ENCODE results near the gene MCU.
"Not testable (repeated sequence)": the region's sequence is repeated elsewhere in the genome, so short reads cannot be mapped to it uniquely, and the experiment has no call there.

Gene MCU

GRCh38 chr10:72660220-72660619, 31.7 kb upstream of the MCU start:
- no peaks in the 10 kb centered on the region for H3K4me1 ChIP-seq (ENCODE audit: control insufficient read depth, insufficient read depth, low read length, poor library complexity, severe bottlenecking)
- no peak overlapping the region for H3K4me3 ChIP-seq (ENCODE audit: extremely low read depth, insufficient read depth, low read length, poor library complexity, severe bottlenecking)
- H3K27ac ChIP-seq (ENCODE audit: low read depth, low read length, severe bottlenecking), result no peak overlapping the region
- H3K9me3 ChIP-seq (ENCODE audit: control insufficient read depth, low read length), result no peaks in the 10 kb centered on the region
- H3K36me3 ChIP-seq (ENCODE audit: control insufficient read depth, insufficient read depth, low read length), result no peaks in the 10 kb centered on the region

GRCh38 chr10:72661431-72661830, 30.5 kb upstream of the MCU start:
- WGBS, 2 experiments (ENCODE audit: insufficient coverage in 2 of 2), result no CpG with 5 or more reads among the region's 1 CpG
- Histone ChIP-seq H3K4me3 (ENCODE audit: extremely low read depth, insufficient read depth, low read length, poor library complexity, severe bottlenecking) (no peak overlapping the region), H3K4me1 (ENCODE audit: control insufficient read depth, insufficient read depth, low read length, poor library complexity, severe bottlenecking) (no peaks in the 10 kb centered on the region), H3K27ac (ENCODE audit: low read depth, low read length, severe bottlenecking) (no peak overlapping the region), H3K36me3 (ENCODE audit: control insufficient read depth, insufficient read depth, low read length) (no peaks in the 10 kb centered on the region), H3K9me3 (ENCODE audit: control insufficient read depth, low read length) (no peaks in the 10 kb centered on the region)

- no peaks in the 10 kb centered on the region for H3K36me3 ChIP-seq (ENCODE audit: control insufficient read depth, insufficient read depth, low read length)
- H3K4me3 ChIP-seq (ENCODE audit: extremely low read depth, insufficient read depth, low read length, poor library complexity, severe bottlenecking), result no peak overlapping the region
- H3K9me3 ChIP-seq (ENCODE audit: control insufficient read depth, low read length), result no peaks in the 10 kb centered on the region
- H3K27ac ChIP-seq (ENCODE audit: low read depth, low read length, severe bottlenecking), result no peak overlapping the region
- H3K4me1 ChIP-seq (ENCODE audit: control insufficient read depth, insufficient read depth, low read length, poor library complexity, severe bottlenecking), result no peaks in the 10 kb centered on the region
These were observed 28.0 kb upstream of the MCU start for GRCh38 chr10:72663971-72664370.

GRCh38 chr10:72665925-72666324, 26.0 kb upstream of the MCU start:
- H3K27ac ChIP-seq (ENCODE audit: low read depth, low read length, severe bottlenecking), result no peak overlapping the region
- H3K4me1 ChIP-seq (ENCODE audit: control insufficient read depth, insufficient read depth, low read length, poor library complexity, severe bottlenecking), result no peaks in the 10 kb centered on the region
- H3K9me3 ChIP-seq (ENCODE audit: control insufficient read depth, low read length), result no peaks in the 10 kb centered on the region
- no peaks in the 10 kb centered on the region for H3K36me3 ChIP-seq (ENCODE audit: control insufficient read depth, insufficient read depth, low read length)
- WGBS, 2 experiments (ENCODE audit: insufficient coverage in 2 of 2), result 90% methylated on average over 4 of the region's 4 CpGs; no CpG with 5 or more reads in 1 of the 2 experiments
- H3K4me3 ChIP-seq (ENCODE audit: extremely low read depth, insufficient read depth, low read length, poor library complexity, severe bottlenecking), result no peak overlapping the region

DNA sequence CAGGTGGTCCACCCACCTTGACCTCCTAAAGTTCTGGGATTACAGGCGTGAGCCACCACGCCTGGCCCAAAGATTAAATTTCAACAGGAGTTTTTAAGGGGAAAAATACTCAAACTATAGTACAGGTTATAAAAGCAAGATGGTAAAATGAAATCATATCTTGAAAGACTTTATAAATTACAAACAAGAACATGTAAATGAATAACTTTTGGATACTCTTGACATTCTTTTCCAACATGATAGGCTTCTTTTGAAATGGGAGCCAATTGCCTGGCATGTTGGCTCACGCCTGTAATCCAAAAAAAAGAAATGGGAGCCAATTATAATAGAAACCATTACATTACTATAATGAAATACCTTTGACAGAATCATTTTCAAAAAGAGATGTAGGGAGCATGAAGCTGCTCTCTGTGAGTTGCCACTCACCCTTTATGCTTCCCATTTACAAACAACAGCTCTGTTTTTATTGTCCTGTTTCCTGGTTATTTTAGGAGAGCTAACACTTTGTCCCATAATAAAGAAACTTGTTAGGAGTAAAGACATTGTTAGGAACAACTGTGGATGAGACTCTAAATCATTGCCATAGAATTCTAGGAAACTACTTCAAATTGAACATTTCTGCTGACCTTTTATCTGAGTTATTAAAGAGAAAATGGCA, 24.6 kb upstream of the MCU start:
- H3K4me1 ChIP-seq (ENCODE audit: control insufficient read depth, insufficient read depth, low read length, poor library complexity, severe bottlenecking), result no peaks in the 10 kb centered on the region
- H3K9me3 ChIP-seq (ENCODE audit: control insufficient read depth, low read length), result no peaks in the 10 kb centered on the region
- no peak overlapping the region for H3K27ac ChIP-seq (ENCODE audit: low read depth, low read length, severe bottlenecking)
- H3K4me3 ChIP-seq (ENCODE audit: extremely low read depth, insufficient read depth, low read length, poor library complexity, severe bottlenecking), result no peak overlapping the region
- WGBS, 2 experiments (ENCODE audit: insufficient coverage in 2 of 2), result 100% methylated on average over 1 of the region's 3 CpGs; no CpG with 5 or more reads in 1 of the 2 experiments
- no peaks in the 10 kb centered on the region for H3K36me3 ChIP-seq (ENCODE audit: control insufficient read depth, insufficient read depth, low read length)

DNA sequence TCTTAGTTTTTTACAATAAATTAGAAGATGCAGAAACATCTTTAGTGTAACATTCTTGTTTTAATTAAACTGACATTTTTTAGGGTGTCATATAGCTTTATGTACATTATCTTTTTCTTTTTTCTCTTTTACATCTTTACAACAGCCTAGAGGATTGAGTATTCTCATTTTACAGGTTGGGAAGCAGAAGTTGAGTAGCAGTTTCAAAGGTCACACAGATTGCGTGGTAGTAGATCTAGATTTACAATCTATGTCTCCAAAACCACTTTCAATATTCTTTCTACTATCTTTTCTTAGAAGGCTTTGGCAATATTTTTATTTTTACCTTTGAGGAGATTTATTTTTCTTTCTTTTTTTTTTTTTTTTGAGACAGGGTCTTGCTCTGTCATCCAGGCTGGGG, 18.7 kb upstream of the MCU start:
- no CpG with 5 or more reads among the region's 1 CpG for WGBS, 2 experiments (ENCODE audit: insufficient coverage in 2 of 2)
- Histone ChIP-seq H3K27ac (ENCODE audit: low read depth, low read length, severe bottlenecking) (no peak overlapping the region), H3K4me1 (ENCODE audit: control insufficient read depth, insufficient read depth, low read length, poor library complexity, severe bottlenecking) (peaks cover 5% of the 10 kb centered on the region), H3K4me3 (ENCODE audit: extremely low read depth, insufficient read depth, low read length, poor library complexity, severe bottlenecking) (no peak overlapping the region), H3K36me3 (ENCODE audit: control insufficient read depth, insufficient read depth, low read length) (no peaks in the 10 kb centered on the region), H3K9me3 (ENCODE audit: control insufficient read depth, low read length) (no peaks in the 10 kb centered on the region)

- H3K4me3 ChIP-seq (ENCODE audit: extremely low read depth, insufficient read depth, low read length, poor library complexity, severe bottlenecking); H3K4me1 ChIP-seq (ENCODE audit: control insufficient read depth, insufficient read depth, low read length, poor library complexity, severe bottlenecking); H3K27ac ChIP-seq (ENCODE audit: low read depth, low read length, severe bottlenecking); H3K36me3 ChIP-seq (ENCODE audit: control insufficient read depth, insufficient read depth, low read length); H3K9me3 ChIP-seq (ENCODE audit: control insufficient read depth, low read length): not testable (repeated sequence)
- 100% methylated on average over 1 to 2 of the region's 5 CpGs for WGBS, 2 experiments (ENCODE audit: insufficient coverage in 2 of 2)
These were observed 17.8 kb upstream of the MCU start for GRCh38 chr10:72674174-72674573.

GRCh38 chr10:72679838-72680241, 12.1 kb upstream of the MCU start:
- peaks cover 5% of the 10 kb centered on the region for H3K4me1 ChIP-seq (ENCODE audit: control insufficient read depth, insufficient read depth, low read length, poor library complexity, severe bottlenecking)
- H3K27ac ChIP-seq (ENCODE audit: low read depth, low read length, severe bottlenecking), result no peak overlapping the region
- no peak overlapping the region for H3K4me3 ChIP-seq (ENCODE audit: extremely low read depth, insufficient read depth, low read length, poor library complexity, severe bottlenecking)
- no peaks in the 10 kb centered on the region for H3K9me3 ChIP-seq (ENCODE audit: control insufficient read depth, low read length)
- no peaks in the 10 kb centered on the region for H3K36me3 ChIP-seq (ENCODE audit: control insufficient read depth, insufficient read depth, low read length)
- WGBS, 2 experiments (ENCODE audit: insufficient coverage in 2 of 2), result 92% methylated on average over 3 of the region's 4 CpGs; no CpG with 5 or more reads in 1 of the 2 experiments

DNA sequence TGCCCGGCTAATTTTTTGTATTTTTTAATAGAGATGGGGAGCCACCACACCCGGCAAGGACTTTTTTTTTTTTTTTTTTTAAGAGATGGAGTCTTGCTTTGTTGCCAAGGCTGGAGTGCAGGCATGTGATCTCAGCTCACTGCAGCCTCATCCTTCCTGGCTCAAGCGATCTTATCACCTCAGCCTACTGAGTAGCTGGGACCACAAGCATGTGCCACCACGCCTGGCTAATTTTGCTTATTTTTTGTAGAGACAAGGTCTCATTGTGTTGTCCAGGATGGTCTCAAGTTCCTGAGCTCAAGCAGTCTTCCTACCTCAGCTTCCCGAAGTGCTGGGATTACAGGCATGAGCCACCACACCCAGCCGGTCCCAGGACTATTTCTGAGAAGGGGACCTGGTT, 9.3 kb upstream of the MCU start:
- Histone ChIP-seq H3K9me3 (ENCODE audit: control insufficient read depth, low read length) (no peaks in the 10 kb centered on the region), H3K36me3 (ENCODE audit: control insufficient read depth, insufficient read depth, low read length) (no peaks in the 10 kb centered on the region), H3K27ac (ENCODE audit: low read depth, low read length, severe bottlenecking) (no peak overlapping the region), H3K4me3 (ENCODE audit: extremely low read depth, insufficient read depth, low read length, poor library complexity, severe bottlenecking) (no peak overlapping the region), H3K4me1 (ENCODE audit: control insufficient read depth, insufficient read depth, low read length, poor library complexity, severe bottlenecking) (no peaks in the 10 kb centered on the region)
- WGBS, 2 experiments (ENCODE audit: insufficient coverage in 2 of 2), result 92 to 96% methylated on average over 4 to 6 of the region's 6 CpGs

GRCh38 chr10:72685264-72685921, 6.5 kb upstream of the MCU start:
- Histone ChIP-seq H3K4me1 (ENCODE audit: control insufficient read depth, insufficient read depth, low read length, poor library complexity, severe bottlenecking) (peaks cover 8% of the 10 kb centered on the region), H3K9me3 (ENCODE audit: control insufficient read depth, low read length) (no peaks in the 10 kb centered on the region), H3K36me3 (ENCODE audit: control insufficient read depth, insufficient read depth, low read length) (no peaks in the 10 kb centered on the region), H3K27ac (ENCODE audit: low read depth, low read length, severe bottlenecking) (no peak overlapping the region), H3K4me3 (ENCODE audit: extremely low read depth, insufficient read depth, low read length, poor library complexity, severe bottlenecking) (no peak overlapping the region)
- 76 to 90% methylated on average over 2 to 6 of the region's 7 CpGs for WGBS, 2 experiments (ENCODE audit: insufficient coverage in 2 of 2)

- H3K4me3 ChIP-seq (ENCODE audit: extremely low read depth, insufficient read depth, low read length, poor library complexity, severe bottlenecking); H3K27ac ChIP-seq (ENCODE audit: low read depth, low read length, severe bottlenecking); H3K9me3 ChIP-seq (ENCODE audit: control insufficient read depth, low read length); H3K4me1 ChIP-seq (ENCODE audit: control insufficient read depth, insufficient read depth, low read length, poor library complexity, severe bottlenecking); H3K36me3 ChIP-seq (ENCODE audit: control insufficient read depth, insufficient read depth, low read length): not testable (repeated sequence)
- WGBS, 2 experiments (ENCODE audit: insufficient coverage in 2 of 2), result 89 to 93% methylated on average over 3 to 6 of the region's 8 CpGs
These were observed 5.5 kb upstream of the MCU start for GRCh38 chr10:72686430-72686829.
